Neural cell (in vitro differentiated cells): Measurements from ENCODE around the gene FAM168A.

Experiments
- CTCF ChIP-seq: fragments of 450-650 bp; IDR thresholded peaks from 2 replicates; pipeline ENCODE4 v1.5.1; 2014; ENCODE audit warnings: antibody characterized with exemption, mild to moderate bottlenecking, moderate library complexity; ENCODE audit not compliant: poor library complexity, severe bottlenecking
- EZH2 ChIP-seq: fragments of 200-600, 300-800 bp; shearing (Covaris generic), sonication (generic); IDR thresholded peaks from 2 replicates; pipeline ENCODE4 v1.6.1; 2014; ENCODE audit warnings: antibody characterized with exemption, low read length, borderline replicate concordance, mild to moderate bottlenecking; ENCODE audit not compliant: insufficient read depth, poor library complexity, severe bottlenecking
- POLR2AphosphoS5 ChIP-seq: IDR thresholded peaks from 2 replicates; pipeline ENCODE4 v1.6.1; 2012
- RAD21 ChIP-seq: fragments of 450-650 bp; conservative IDR thresholded peaks from 2 replicates; pipeline ENCODE4 v1.6.1; 2014; ENCODE audit warnings: antibody characterized with exemption, mild to moderate bottlenecking, moderate library complexity
- REST ChIP-seq: IDR thresholded peaks from 2 replicates; pipeline ENCODE4 v1.6.1; 2012; ENCODE audit warnings: borderline replicate concordance
- TAF1 ChIP-seq: IDR thresholded peaks from 2 replicates; pipeline ENCODE4 v1.6.1; 2012; ENCODE audit warnings: low read depth

- TF ChIP-seq RAD21 (no peak), CTCF (no peak), POLR2AphosphoS5 (no peak), TAF1 (no peak), REST (no peak), EZH2 (no peak)
Measured at GRCh38 chr11:73386016-73386415, 211.9 kb downstream of the FAM168A start.
